H54 (cell line): ENCODE data around the gene SLC22A5.

ENCODE experiments used
- DNase-seq: peaks from one replicate; pipeline ENCODE4 v3.0.0; 2011; ENCODE audit warnings: low spot score, mixed read lengths; ENCODE audit not compliant: insufficient read length
- FAIRE-seq: peaks from 3 replicates; lab custom pipeline; 2011; peaks lifted over from hg19 to GRCh38; lab: Jason Lieb, UNC
- POLR2A ChIP-seq: IDR thresholded peaks from 2 replicates; pipeline ENCODE4 v1.6.1; 2011; ENCODE audit warnings: low read depth, mild to moderate bottlenecking, low read length

SLC22A5 gene

DNA sequence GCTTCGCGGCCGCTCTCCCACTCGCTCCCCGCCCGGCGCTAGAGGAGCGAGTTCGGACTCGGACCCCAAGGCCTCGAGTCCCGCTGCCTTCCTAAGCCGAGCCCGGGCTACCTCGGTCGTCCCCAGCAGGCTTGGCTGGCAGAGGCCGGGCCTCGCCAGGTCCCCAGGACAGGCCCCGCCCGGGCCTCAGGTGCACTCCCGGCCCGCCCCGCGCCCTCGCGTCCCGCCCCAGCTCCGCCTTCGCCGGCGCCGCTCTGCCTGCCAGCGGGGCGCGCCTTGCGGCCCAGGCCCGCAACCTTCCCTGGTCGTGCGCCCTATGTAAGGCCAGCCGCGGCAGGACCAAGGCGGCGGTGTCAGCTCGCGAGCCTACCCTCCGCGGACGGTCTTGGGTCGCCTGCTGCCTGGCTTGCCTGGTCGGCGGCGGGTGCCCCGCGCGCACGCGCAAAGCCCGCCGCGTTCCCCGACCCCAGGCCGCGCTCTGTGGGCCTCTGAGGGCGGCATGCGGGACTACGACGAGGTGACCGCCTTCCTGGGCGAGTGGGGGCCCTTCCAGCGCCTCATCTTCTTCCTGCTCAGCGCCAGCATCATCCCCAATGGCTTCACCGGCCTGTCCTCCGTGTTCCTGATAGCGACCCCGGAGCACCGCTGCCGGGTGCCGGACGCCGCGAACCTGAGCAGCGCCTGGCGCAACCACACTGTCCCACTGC, at the start of gene SLC22A5:
Gene SLC22A5, plus strand, starts transcription at position 237 of the 707 bp plus-strand sequence. Its CDS starts 263 bp downstream, at position 500.
- peak; percentile 44 for DNase-seq
- peak; percentile 56 for TF ChIP-seq POLR2A
- no peak for FAIRE-seq

GRCh38 chr5:132319975-132320374, 49.5 kb upstream of the SLC22A5 start:
- no peak for TF ChIP-seq POLR2A
- no peak for FAIRE-seq
- no peak for DNase-seq

DNA sequence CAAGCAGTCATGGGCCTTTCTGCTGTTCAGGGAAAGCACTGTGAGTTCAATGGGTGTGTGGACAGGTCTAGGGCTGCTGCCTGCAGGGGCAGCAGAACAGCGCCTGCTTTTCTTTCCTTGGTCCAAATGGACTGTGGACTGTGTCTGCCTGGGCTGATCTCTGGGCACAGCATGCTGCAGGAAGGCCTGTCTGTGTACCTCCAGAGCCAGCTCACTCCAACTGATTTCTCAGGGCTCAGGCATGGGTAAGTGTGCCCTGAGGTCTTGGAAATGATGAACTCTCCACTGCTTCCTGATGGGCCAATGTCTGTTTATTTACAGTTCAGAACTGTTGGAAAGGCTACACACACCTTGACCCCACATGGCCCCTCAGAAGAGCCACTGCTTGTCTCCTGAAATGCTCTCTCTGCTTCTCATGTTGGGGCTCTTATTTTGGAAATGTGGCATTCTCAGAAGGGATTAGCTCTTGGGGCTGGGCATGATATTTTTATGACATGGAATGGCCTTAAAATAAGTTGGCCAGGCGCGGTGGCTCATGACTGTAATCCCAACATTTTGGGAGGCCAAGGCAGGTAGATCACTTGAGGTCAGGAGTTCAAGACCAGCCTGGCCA, 48.3 kb upstream of the SLC22A5 start:
- TF ChIP-seq POLR2A: no peak
- DNase-seq: no peak
- FAIRE-seq: no peak

DNA sequence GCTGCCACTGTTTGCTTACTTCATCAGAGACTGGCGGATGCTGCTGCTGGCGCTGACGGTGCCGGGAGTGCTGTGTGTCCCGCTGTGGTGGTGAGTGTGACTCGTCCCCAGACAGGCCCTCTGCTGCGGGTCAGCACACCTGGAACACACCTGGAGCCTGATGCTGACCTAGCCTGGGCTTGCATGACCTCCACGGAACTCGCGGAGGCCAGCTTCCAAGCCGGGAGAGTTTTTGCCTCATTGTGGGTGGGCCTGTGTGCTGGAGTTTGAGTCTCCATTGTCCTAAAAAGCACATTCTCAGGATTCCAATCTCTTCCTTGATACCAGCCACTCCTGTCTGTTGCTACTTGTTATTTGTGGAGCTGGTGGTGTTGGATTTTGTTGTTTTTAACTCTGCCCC, 47.2 kb upstream of the SLC22A5 start:
- no peak for TF ChIP-seq POLR2A
- DNase-seq (no peak), FAIRE-seq (no peak)

DNA sequence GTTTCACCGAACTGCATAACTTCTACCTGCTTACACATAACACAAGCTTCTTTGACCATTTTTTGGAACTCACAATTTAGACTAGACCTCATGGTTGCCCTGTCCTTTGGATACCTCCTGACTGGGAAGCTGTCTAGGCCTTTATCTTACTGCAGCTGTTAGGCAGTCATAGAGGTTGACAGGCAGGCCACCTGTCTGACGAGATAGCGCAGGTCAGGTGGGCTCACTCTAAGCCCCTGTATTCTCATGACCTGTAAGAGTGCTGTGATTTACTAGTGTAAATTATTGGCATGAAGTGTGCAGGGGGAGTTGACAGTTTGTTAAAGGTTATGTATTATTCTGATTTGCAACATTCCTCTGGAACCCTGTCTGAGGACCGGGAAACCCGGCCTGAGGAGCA, 46.3 kb upstream of the SLC22A5 start:
- FAIRE-seq: no peak
- TF ChIP-seq POLR2A: no peak
- no peak for DNase-seq

DNA sequence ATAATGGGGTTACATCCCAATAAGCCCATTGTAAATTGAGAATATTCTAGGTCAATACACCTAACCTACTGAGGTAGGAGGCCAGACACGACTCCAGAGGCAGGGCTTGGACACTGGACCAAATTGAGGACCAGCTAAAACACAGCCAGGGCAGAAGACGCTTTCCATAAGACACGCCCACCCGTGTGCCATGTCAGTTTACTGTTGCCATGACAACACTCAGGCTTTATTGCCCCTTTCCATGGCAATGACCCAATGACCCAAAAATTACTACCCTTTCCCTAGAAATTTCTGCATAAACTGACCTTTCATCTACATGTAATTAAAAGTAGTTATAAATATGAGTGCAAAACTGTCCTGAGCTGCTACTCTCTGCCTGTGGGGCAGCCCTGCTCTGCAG, 43.8 kb upstream of the SLC22A5 start:
- no peak for TF ChIP-seq POLR2A
- no peak for DNase-seq

DNA sequence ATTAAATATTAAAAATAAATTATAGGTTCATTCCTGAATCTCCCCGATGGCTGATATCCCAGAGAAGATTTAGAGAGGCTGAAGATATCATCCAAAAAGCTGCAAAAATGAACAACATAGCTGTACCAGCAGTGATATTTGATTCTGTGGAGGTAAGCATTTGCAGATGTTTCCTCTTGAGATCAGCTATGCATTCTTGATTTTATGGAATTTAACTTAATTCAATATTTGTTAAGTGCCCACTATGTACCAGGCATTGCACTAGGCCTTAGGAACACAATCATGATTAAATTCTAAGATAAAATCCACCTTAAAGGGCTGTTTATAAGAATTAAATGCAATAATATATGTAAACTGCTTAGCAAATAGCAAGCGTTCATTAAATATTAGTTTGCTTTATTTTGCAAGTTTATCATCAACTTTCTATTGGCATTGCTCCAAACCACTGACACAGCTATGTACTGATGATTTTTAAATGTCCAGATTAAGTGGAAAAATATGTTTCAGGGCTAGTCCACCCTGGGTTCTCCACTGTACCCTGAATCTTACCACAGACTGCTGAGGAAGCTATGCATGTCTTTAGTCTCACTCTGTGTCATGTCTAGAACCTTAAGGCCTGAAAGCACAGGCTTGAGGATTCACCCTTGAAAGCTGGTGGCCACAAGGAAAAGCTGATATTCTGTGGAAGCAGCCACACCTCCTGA, 42.1 kb upstream of the SLC22A5 start:
- DNase-seq (no peak), FAIRE-seq (no peak)

More for the DNA sequence above, 43.8 kb upstream of the SLC22A5 start:
- FAIRE-seq: no peak

GRCh38 chr5:132334812-132335211, 34.7 kb upstream of the SLC22A5 start:
- peak; percentile 27 for FAIRE-seq
- peak; percentile 8 for DNase-seq
- TF ChIP-seq POLR2A: no peak

More for the DNA sequence above, 42.1 kb upstream of the SLC22A5 start:
- no peak for TF ChIP-seq POLR2A

- no peak for FAIRE-seq
- TF ChIP-seq POLR2A: no peak
- DNase-seq: no peak
Observed at GRCh38 chr5:132335402-132335801, 34.1 kb upstream of the SLC22A5 start.

GRCh38 chr5:132339502-132339901, 30.0 kb upstream of the SLC22A5 start:
- DNase-seq: no peak
- FAIRE-seq: no peak
- no peak for TF ChIP-seq POLR2A

DNA sequence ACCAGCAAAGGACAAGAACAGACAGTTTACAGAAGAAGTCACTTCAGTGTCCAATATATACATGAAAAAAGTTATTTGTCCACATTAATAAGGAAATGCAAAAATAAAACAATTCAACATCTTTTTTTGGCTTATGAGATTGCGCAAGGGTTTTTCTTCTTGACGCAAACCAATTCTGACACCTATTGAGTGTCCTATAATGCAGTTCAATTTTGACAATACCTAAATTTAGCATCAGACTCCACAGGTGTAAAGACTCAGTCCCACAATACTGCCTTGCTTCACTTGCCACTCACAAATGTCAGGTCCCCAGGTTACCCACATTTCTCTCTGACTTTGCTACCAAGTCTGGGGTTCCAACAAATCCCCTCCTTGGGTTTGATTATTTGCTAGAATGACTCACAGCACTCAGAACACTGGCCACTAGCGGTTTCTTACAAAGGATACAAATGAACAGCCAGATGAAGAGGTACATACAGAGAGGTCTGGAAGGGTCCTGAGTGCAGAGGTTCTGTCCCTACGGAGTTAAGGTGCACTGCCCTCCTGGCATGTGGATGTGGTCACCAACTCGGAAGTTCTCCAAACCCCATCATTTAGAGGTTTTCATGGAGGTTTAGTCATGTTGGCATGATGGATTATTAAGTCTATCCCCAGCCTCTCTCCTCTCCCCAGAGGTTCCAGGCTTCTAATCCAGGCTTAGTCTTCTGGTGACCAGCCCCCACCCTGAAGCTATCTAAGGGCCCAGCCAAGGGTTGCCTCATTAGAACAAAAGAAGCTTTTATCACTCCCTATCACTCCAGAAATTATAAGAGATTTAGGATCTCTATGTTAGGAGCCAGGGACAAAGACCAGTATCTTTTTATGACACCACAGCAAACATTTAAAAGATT, 27.0 kb upstream of the SLC22A5 start:
- DNase-seq: no peak
- TF ChIP-seq POLR2A: no peak
- FAIRE-seq: no peak

- FAIRE-seq: no peak
- TF ChIP-seq POLR2A: no peak
Observed at GRCh38 chr5:132344775-132345514, 24.6 kb upstream of the SLC22A5 start.

More at GRCh38 chr5:132344775-132345514, 24.6 kb upstream of the SLC22A5 start:
- DNase-seq: no peak
